IPS-15b (cell line): Measurements from ENCODE around the gene PYGM.

ENCODE experiments used
- H3K27me3 ChIP-seq: one replicate; pipeline ENCODE4 v1.6.1; 2013; ENCODE audit warnings: low read length; ENCODE audit not compliant: control insufficient read depth, insufficient read depth
- H3K36me3 ChIP-seq: one replicate; pipeline ENCODE4 v1.6.1; 2013; ENCODE audit warnings: low read length; ENCODE audit not compliant: control insufficient read depth, insufficient read depth
- H3K4me1 ChIP-seq: one replicate; pipeline ENCODE4 v1.6.1; 2013; ENCODE audit warnings: mild to moderate bottlenecking, low read length; ENCODE audit not compliant: control insufficient read depth, insufficient read depth
- H3K4me3 ChIP-seq: one replicate; pipeline ENCODE4 v1.5.1; 2013; ENCODE audit warnings: low read depth, low read length
- H3K9ac ChIP-seq: one replicate; pipeline ENCODE4 v1.6.1; 2013; ENCODE audit warnings: low read depth, mild to moderate bottlenecking, low read length
- H3K9me3 ChIP-seq: one replicate; pipeline ENCODE4 v1.6.1; 2013; ENCODE audit warnings: mild to moderate bottlenecking, low read length; ENCODE audit not compliant: control insufficient read depth, insufficient read depth

Gene PYGM

GRCh38 chr11:64799623-64800302 lies 40.0 kb upstream of the PYGM start:
- Histone ChIP-seq H3K27me3 (no peaks in the 10 kb centered on the region), H3K9ac (no peak overlapping the region), H3K9me3 (no peaks in the 10 kb centered on the region), H3K4me1 (peaks cover 3% of the 10 kb centered on the region), H3K36me3 (peaks cover 7% of the 10 kb centered on the region), H3K4me3 (no peak overlapping the region)

DNA sequence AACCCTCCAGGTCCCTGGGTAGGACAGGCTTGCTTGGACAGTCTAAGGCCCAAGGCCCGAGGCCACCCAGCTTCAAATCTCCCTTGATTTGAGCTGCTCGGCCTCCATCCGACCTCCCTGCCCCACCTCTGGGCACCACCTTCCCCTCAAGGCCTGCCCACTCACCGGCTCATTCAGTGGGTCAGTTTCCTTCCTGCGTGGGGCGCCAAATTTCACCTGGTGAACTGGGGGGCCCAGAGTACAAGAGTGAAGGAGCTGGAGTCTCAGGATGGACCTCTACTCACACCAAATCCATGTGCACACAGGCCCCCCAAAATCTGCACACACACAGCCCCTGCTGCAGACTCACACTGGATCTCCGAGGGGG lies 39.5 kb upstream of the PYGM start:
- Histone ChIP-seq H3K9ac (no peak overlapping the region), H3K36me3 (peaks cover 5% of the 10 kb centered on the region), H3K27me3 (no peaks in the 10 kb centered on the region), H3K4me1 (peaks cover 2% of the 10 kb centered on the region), H3K4me3 (no peak overlapping the region), H3K9me3 (no peaks in the 10 kb centered on the region)

GRCh38 chr11:64796757-64797541 lies 37.2 kb upstream of the PYGM start:
- H3K4me3 ChIP-seq, result no peak overlapping the region
- no peaks in the 10 kb centered on the region for H3K9me3 ChIP-seq
- H3K36me3 ChIP-seq, result peaks cover 5% of the 10 kb centered on the region
- no peaks in the 10 kb centered on the region for H3K27me3 ChIP-seq
- H3K9ac ChIP-seq, result no peak overlapping the region
- no peaks in the 10 kb centered on the region for H3K4me1 ChIP-seq

GRCh38 chr11:64796047-64796756 lies 36.4 kb upstream of the PYGM start:
- H3K27me3 ChIP-seq, result no peaks in the 10 kb centered on the region
- H3K4me1 ChIP-seq, result no peaks in the 10 kb centered on the region
- no peaks in the 10 kb centered on the region for H3K9me3 ChIP-seq
- no peak overlapping the region for H3K4me3 ChIP-seq
- H3K36me3 ChIP-seq, result peaks cover 5% of the 10 kb centered on the region
- H3K9ac ChIP-seq, result no peak overlapping the region

DNA sequence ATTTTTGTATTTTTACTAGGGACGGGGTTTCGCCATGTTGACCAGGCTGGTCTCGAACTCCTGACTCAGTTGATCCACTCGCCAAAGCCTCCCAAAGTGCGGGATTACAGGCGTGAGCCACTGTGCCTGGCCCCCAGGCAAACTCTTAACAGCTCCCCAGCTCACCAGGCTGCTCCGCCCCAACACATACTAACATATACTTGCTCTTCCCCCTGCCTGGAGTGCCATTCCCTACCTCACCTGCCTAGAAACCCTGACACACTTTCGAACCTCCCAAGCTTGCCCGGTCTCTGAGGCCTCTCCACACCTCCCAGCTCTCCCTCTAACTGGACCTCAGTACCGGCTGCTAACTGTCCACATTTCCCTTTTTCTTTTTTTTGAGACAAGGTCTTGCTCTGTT lies 34.8 kb upstream of the PYGM start:
- peaks cover 11% of the 10 kb centered on the region for H3K36me3 ChIP-seq
- H3K9ac ChIP-seq, result no peak overlapping the region
- no peak overlapping the region for H3K4me3 ChIP-seq
- no peaks in the 10 kb centered on the region for H3K4me1 ChIP-seq
- H3K27me3 ChIP-seq, result no peaks in the 10 kb centered on the region
- no peaks in the 10 kb centered on the region for H3K9me3 ChIP-seq

- no peaks in the 10 kb centered on the region for H3K27me3 ChIP-seq
- no peak overlapping the region for H3K9ac ChIP-seq
- no peaks in the 10 kb centered on the region for H3K4me1 ChIP-seq
- peaks cover 11% of the 10 kb centered on the region for H3K36me3 ChIP-seq
- H3K4me3 ChIP-seq, result no peak overlapping the region
- H3K9me3 ChIP-seq, result no peaks in the 10 kb centered on the region
Observed at GRCh38 chr11:64793271-64794160, 33.7 kb upstream of the PYGM start.

DNA sequence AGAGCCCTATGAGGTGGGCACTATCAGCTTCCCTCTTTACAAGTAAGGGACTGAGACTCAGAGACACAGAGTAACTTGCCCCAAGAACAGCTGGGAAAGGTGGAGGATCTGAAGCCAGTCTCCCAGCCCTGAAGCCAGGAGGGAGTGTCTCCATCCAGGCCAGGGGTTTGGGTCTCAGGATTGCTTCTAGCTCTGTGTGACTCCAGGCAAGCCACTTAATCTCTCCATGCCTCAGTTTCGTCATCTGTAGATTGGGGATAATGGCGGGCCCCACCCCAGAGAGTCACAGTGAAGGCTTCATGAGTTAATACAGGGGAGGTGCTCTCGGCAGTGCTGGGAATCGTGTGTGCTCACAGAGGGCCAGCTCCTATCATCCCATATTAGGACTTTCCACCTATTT lies 32.7 kb upstream of the PYGM start:
- Histone ChIP-seq H3K9me3 (no peaks in the 10 kb centered on the region), H3K4me1 (no peaks in the 10 kb centered on the region), H3K27me3 (no peaks in the 10 kb centered on the region), H3K9ac (no peak overlapping the region), H3K36me3 (peaks cover 11% of the 10 kb centered on the region), H3K4me3 (no peak overlapping the region)

GRCh38 chr11:64791781-64792291 lies 32.1 kb upstream of the PYGM start:
- Histone ChIP-seq H3K9ac (no peak overlapping the region), H3K4me3 (no peak overlapping the region), H3K9me3 (no peaks in the 10 kb centered on the region), H3K36me3 (peaks cover 11% of the 10 kb centered on the region), H3K4me1 (no peaks in the 10 kb centered on the region), H3K27me3 (no peaks in the 10 kb centered on the region)

- H3K4me1 ChIP-seq, result no peaks in the 10 kb centered on the region
- peaks cover 6% of the 10 kb centered on the region for H3K36me3 ChIP-seq
- H3K27me3 ChIP-seq, result no peaks in the 10 kb centered on the region
- no peak overlapping the region for H3K9ac ChIP-seq
- H3K4me3 ChIP-seq, result no peak overlapping the region
- H3K9me3 ChIP-seq, result no peaks in the 10 kb centered on the region
Observed at GRCh38 chr11:64790205-64791095, 30.7 kb upstream of the PYGM start.

- Histone ChIP-seq H3K36me3 (peaks cover 6% of the 10 kb centered on the region), H3K4me1 (no peaks in the 10 kb centered on the region), H3K4me3 (no peak overlapping the region), H3K9me3 (no peaks in the 10 kb centered on the region), H3K27me3 (no peaks in the 10 kb centered on the region), H3K9ac (no peak overlapping the region)
Observed at GRCh38 chr11:64789331-64790204, 29.8 kb upstream of the PYGM start.
